SK-N-MC (cell line): Measurements from ENCODE around the gene MAGI1.

Experiments used
- EZH2 ChIP-seq: fragments of 200-600 bp; sonication (generic); IDR thresholded peaks from one replicate; pipeline ENCODE4 v1.6.1; 2017; ENCODE audit warnings: antibody characterized with exemption
- POLR2AphosphoS5 ChIP-seq: IDR thresholded peaks from 2 replicates; pipeline ENCODE4 v1.6.1; 2012; ENCODE audit warnings: mild to moderate bottlenecking, low read depth, low read length, borderline replicate concordance

GRCh38 chr3:66077973-66078372 is 39.3 kb upstream of the MAGI1 start:
- no peak for TF ChIP-seq POLR2AphosphoS5
- TF ChIP-seq EZH2, result no peak
